Fibroblast of villous mesenchyme (primary cell): ENCODE measurements around the gene HSD17B8. TPM values are rescaled to one million over a fixed set of nuclear protein-coding genes. Genes with fewer than 3 reads are reported as not detected.
"Not testable (repeated sequence)": the region's sequence is repeated elsewhere in the genome, so short reads cannot be mapped to it uniquely, and the experiment has no call there.

Experiments used
- DNase-seq: peaks from one replicate; pipeline ENCODE4 v3.0.0-alpha.2; 2010; ENCODE audit warnings: low read depth
- H3K4me3 ChIP-seq: 2 replicates; pipeline ENCODE4 v1.5.1; 2011; ENCODE audit warnings: low read depth, mild to moderate bottlenecking, low read length
- total RNA-seq: library from RNA; depleted of rRNA; stranded (reverse); fragments of >200 nt; gene quantifications from 2 replicates; pipeline ENCODE4 v1.2.3, GENCODE V29; 2012
- TF ChIP-seq, protein P1 (sequence below): IDR thresholded peaks from 2 replicates; pipeline ENCODE4 v1.5.1; 2012; ENCODE audit warnings: low read depth, mild to moderate bottlenecking, low read length; ENCODE audit not compliant: insufficient read depth

The HSD17B8 gene
- total RNA-seq, 1 donor, result 4.7 TPM

DNA sequence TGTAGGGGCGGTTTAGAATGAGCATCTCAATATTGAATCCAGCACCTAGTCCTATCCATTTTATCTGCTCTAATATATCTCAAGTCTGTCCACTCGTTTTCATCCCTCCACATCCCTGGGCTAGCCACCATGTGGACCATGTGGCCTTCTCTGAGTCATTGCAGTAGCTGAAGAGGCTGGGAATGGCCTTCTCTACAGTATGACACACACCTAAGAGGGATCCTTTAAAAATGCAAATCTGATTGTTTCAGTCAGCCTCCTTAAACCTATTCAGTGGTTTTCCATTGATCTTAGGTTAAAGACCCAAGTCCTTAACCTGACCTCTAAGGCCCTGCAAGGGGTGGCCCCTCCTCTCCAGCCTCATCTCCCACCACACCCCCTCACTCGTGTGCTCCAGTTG lies 13.2 kb downstream of the HSD17B8 start:
- no peak overlapping the region for H3K4me3 ChIP-seq
- TF ChIP-seq, protein P1, sequence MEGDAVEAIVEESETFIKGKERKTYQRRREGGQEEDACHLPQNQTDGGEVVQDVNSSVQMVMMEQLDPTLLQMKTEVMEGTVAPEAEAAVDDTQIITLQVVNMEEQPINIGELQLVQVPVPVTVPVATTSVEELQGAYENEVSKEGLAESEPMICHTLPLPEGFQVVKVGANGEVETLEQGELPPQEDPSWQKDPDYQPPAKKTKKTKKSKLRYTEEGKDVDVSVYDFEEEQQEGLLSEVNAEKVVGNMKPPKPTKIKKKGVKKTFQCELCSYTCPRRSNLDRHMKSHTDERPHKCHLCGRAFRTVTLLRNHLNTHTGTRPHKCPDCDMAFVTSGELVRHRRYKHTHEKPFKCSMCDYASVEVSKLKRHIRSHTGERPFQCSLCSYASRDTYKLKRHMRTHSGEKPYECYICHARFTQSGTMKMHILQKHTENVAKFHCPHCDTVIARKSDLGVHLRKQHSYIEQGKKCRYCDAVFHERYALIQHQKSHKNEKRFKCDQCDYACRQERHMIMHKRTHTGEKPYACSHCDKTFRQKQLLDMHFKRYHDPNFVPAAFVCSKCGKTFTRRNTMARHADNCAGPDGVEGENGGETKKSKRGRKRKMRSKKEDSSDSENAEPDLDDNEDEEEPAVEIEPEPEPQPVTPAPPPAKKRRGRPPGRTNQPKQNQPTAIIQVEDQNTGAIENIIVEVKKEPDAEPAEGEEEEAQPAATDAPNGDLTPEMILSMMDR, result no peak
- no peak for DNase-seq

DNA sequence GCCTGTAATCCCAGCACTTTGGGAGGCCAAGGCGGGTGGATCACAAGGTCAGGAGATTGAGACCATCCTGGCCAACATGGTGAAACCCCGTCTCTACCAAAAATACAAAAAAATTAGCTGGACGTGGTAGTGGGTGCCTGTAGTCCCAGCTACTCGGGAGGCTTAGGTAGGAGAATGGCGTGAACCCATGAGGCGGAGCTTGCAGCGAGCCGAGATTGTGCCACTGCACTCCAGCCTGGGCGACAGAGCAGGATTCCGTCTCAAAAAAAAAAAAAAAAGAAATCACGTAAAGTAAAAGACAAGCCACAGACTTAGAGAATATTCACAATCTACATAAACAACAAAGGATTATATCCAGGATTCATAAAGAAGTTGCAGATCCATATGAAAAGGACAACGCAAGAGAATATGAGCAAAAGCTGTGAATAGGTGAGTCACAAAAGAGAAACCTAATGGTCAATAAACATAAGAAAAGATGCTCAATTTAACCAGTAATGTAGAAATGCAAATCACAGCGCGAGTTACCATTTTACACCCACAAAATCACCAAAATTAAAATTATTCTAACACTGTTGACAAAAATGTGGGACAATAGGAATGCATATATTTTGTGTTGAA lies 22.2 kb downstream of the HSD17B8 start:
- not testable (repeated sequence) for DNase-seq, H3K4me3 ChIP-seq

DNA sequence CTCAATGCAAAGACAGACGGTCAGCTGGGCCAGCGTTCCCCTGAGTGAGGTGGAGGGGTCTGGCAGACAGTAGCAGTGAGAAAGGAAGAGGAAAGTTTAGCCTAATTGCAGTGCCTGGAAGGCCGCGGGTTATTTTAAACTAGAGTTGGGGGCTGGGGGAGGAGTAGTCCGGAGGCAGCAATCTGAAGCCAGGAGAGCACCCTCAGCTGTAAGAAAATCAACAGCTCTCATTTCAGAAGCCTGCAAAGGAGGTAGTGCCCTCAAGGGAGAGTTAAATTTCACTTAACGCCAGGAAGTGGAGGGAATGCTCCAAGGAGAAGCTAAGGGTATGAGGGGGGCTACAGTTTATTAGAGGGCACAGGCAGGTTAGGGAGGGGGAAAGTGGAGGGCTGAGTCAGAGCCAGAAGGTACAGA lies 30.8 kb downstream of the HSD17B8 start:
- TF ChIP-seq, protein P1, result no peak
- H3K4me3 ChIP-seq, result no peak overlapping the region
- no peak for DNase-seq

DNA sequence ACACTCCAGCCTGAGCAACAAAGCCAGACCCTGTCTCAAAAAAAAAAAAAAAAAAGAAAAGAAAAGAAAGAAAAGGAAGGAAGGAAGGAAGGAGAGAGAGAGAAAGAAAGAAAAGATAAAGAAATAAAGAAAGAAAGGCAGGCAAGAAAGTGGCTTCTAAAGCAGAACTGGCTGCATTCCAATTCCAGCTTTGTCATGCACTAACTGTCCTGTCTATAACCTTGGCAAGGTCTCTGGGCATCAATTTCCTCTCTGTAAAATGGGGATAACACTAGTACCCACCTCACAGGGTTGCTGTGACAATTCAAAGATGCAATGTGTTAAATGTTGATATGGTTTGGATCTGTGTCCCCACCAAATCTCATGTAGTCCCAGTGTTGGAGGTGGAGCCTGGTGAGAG lies 31.9 kb downstream of the HSD17B8 start:
- TF ChIP-seq, protein P1, result no peak
- DNase-seq, result no peak
- no peak overlapping the region for H3K4me3 ChIP-seq

DNA sequence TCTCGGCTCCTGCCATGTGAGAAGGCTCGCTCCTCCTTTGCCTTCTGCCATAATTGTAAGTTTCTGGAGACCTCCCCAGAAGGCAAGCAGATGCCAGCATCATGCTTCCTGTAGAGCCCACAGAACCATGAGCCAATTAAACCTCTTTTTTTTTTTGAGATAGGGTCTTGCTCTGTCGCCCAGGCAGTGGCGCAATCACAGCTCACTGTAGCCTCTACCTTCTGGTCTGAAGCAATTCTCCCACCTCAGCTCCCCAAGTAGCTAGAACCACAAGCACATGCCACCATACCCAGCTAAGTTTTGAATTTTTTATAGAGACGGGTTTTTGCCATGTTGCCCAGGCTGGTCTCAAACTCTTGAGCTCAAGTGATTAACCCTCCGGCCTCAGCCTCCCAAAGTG lies 32.4 kb downstream of the HSD17B8 start:
- DNase-seq, result no peak
- TF ChIP-seq, protein P1, result no peak
- H3K4me3 ChIP-seq, result no peak overlapping the region

DNA sequence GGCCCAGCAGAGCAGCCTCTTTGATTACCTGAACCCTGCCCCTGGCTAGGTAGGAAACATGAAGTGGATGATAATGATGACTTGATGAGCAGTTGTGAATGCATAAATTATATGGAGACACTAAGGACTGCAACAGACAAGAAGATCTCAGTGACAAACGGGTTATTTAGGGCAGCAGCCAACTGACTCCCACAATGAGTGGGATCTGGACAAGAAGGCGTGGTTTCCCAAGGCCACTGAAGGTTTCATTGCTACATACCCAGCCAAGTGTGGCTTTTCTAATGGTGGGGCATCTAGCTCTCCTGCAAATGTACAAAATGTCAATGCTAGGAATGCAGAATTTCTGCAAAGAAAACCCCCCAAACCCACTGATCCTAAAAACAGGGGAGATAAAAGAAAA lies 33.3 kb downstream of the HSD17B8 start:
- DNase-seq, result no peak
- TF ChIP-seq, protein P1, result no peak
- no peak overlapping the region for H3K4me3 ChIP-seq

DNA sequence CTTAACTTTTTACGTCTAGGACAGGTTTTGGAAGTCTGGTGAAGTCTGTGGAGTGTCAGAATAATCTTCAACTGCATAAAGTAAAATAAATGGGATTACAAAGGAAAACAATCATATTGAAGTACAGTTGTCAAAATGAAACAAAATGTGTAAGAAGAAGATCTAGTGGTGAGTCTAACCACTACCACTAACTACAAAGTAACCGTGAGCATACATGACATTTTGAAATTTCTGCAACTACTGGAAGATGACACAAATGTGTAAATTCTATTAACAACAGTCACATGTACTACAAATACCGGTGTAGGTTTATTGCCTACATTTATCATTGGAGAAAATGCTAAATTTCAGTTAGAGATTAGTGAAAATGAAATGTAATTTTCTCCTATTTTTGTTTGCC lies 37.5 kb downstream of the HSD17B8 start:
- no peak for DNase-seq
- TF ChIP-seq, protein P1, result no peak

DNA sequence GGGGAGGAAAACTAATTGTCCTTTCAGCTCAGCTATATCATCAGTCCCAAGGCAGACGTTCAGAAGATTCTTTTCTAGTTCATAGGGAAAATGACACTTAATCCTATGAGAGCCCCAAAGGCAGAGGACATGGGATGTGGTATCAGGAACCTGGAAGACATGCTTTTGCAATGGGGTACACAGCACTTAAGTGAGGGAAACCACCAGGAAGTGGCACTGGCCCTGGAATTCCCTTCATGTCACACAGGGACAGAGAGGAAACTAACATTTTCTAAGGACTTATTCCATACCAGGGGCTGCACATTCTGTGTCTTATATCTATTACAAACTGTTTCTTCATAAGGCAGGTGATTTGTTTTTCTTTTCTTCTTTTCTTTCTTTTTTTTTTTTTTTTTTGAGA lies 39.0 kb downstream of the HSD17B8 start:
- DNase-seq, result no peak
- no peak overlapping the region for H3K4me3 ChIP-seq
- TF ChIP-seq, protein P1, result no peak

More for the DNA sequence above, 37.5 kb downstream of the HSD17B8 start:
- H3K4me3 ChIP-seq, result no peak overlapping the region
